Lung microvascular endothelial cell (primary cell): ENCODE data around the gene KRT32. TPM values are rescaled to one million over a fixed set of nuclear protein-coding genes. Genes with fewer than 3 reads are reported as not detected.
"Not testable (repeated sequence)": the region's sequence is repeated elsewhere in the genome, so short reads cannot be mapped to it uniquely, and the experiment has no call there.

Experiments used
- DNase-seq, 2 donors: peaks; one replicate each; pipeline versions ENCODE4 v3.0.0 to v3.0.0-alpha.2; 2010; ENCODE audit warnings: low read depth in 2 of 2
- total RNA-seq: library from RNA; depleted of rRNA; stranded (reverse); fragments of >200 nt; gene quantifications from 2 replicates; pipeline ENCODE4 v1.2.1, GENCODE V29; 2014

KRT32 gene
- total RNA-seq, 1 donor from 2014 or later = not detected

DNA sequence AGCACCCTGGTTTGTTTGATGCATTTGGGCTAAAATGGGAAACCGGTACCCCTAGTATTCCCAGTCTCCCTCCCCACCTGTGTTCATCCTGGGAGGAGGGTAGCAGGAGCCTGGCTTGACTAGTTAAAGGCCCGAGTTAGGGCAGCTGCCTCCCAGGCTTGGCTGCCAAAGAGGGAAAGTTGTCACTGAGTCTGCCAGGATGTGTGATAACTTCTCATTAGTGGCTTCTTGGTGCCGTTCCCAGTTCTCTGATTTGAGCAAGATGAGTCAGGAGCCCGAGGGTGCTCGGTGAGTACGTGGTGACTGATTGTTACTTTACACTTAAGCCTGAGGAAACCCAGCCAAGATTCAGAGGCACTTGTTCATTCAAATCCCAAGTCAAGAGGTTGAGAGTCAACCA lies 2.5 kb downstream of the KRT32 start:
- DNase-seq = peak in 1 of 2 donors; percentile 60

DNA sequence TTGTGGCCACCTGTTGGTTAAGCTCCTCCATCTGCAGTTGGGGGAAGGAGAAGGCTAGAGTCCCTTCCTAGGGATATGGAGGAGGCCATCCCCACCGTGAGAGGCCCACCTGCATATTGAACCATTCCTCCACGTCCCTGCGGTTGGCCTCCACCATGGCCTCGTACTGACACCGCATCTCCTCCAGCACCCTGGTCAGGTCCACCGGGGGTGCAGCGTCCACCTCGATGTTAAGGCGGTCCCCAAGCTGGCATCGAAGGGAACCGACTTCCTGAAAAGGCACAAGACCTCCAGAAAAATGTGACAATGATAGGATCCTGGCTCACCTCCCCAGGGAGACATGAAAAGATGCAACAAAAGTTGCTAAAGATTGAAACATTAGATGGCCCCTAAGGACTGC lies 3.0 kb downstream of the KRT32 start:
- no peak for DNase-seq

DNA sequence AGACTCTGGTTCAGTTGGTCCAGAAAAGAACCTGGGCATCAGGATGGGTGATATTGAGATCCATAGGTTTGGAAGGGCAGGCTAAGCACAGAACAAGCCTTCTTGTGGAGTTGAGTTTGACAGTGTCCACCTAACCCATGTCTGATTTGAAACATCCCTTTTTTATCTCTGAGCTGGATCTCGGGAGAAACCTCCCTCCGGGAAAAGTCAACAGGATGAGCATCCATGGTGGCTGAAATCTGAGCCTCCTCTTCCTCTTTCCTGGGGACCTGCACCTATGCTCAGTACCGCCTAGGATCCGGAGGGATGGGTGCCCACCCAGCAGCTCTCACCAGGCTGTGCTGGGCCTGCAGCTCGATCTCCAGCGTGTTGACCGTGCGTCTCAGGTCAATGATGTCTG lies 3.4 kb downstream of the KRT32 start:
- DNase-seq = no peak

DNA sequence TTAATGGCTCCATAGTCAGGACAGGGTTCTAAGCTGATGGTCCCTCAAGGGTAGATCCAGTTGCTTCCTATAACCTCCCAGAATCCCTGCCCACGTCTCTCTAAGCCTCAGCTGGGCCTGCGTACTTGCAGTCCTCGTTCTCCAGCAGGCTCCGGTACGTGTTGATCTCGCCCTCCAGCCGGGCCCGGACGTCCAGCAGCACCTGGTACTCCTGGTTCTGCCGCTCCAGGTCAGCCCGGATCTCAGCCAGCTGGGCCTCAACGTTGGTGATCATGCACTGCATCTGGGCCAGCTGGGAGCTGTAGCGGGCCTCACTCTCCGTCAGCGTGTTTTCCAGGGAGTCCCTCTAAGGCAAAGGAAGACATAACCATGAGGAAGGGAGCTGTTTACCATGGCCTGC lies 4.5 kb downstream of the KRT32 start:
- DNase-seq = no peak

DNA sequence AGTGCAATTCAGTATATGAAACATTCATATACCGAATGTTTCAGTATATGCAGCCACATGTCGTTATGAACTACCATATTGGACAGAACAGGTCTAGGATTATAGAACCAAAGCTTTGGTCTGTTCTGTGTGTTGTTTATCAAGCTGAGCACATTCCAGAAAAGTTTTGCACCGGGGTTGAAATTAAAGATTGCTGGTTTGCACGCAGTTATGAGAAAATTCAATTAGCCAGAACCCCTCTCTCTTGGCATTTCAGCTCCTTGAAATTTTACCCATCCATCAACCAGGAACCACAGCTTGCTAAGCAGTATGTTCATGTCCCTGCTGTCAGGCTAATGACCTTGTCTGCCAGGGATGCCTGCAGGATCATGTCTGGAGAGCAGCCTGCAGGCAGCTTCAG lies 9.5 kb downstream of the KRT32 start:
- DNase-seq = no peak

DNA sequence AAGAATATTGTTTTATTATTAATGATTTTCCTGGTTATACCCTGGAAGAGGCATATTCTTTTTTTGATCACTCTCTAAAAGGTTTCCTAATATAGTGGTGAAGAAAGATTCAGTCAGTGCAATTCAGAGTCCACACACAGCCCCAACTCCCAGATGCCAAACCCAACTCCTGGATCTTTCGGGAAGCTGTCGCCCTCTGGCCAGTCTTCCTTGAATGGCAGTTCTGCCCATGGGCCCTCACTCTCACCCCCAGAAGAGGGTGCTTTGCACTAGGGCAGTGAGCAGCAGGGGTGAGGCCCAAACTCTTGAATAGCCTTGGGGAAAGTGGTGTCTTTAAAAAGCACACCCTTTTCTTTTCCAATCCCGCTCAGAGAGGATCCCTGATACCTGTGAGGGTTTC lies 11.0 kb downstream of the KRT32 start:
- no peak for DNase-seq

DNA sequence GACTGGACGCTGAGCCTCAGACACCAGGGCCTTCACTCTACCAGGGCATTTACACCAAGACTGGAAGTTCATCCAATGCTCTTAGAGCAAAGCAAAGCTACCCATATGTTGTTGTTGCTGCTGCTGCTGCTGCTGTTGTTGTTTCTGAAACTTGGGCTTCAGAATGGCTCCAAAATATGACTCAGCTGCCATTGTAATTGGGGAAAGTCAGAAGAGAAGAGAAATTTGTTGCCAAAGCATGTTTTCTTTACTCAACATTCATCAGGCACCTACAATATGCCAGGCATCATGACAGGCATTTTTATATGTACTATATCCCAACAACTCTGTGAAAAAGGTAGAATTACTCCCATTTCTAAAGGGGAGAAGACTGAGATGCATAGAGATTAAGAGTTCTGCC lies 11.9 kb downstream of the KRT32 start:
- DNase-seq = no peak

DNA sequence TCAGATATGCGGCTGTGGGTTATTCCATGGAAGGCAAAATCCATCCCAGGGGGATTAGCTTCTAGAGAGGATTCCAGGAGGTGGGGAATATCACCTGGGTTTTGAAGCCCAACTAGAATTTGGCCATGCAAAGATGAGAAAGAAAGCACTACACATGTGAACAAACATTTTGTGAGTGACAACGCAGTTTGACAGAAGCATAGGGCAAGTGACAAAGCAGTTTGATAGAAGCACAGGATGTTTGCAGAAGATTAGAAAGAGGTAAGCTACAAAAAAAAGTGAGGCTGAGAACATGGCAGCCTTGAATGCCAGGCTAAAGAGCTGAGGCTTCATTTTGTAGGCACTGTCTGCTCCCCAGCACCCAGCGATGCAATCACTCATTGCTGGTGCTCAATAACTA lies 14.1 kb downstream of the KRT32 start:
- no peak for DNase-seq

DNA sequence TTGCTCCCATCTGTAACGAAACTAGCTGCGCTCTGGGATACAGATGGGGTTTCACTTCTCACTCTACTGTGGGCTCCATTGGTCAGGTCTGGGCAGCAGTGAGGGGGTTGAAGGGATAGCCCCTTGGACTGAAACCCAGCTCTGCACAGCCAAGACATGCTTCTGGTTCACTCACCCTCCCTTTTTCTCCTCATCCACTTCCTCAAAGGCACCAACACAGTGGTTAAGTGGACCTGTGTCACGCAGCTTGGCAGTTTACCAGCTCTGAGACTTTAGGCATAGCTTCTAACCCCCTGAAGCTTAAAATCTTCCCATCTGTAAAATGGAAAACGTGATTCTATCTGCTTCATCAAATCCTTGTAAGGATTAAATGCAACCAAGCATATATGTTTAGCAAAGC lies 14.9 kb downstream of the KRT32 start:
- DNase-seq = no peak

DNA sequence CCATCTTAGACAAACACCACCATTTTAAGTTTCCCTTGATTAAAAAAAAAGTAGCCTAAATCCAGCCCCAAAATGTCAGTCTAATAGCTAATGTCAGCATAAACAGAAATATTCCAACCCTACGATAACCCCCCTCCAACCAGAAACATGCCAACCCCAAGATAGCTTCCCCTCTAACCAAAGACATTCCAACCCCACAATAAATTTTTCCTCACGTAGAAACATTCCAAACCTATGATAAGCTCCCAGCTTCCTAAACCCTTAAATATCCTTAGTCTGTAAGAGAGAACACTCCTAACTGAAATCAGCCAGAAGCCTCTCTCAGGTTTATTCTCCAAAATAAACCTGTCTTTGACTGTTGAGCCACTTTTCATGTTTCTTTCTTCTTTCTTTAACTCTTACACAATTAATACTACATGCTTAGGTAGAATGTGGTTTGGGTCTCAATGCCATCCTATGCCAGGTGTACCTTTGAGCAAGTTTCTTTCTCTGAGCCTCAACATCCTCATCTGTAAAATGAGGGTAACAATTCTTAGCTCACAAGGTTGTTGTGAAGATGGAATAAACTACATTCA lies 15.9 kb downstream of the KRT32 start:
- no peak for DNase-seq

DNA sequence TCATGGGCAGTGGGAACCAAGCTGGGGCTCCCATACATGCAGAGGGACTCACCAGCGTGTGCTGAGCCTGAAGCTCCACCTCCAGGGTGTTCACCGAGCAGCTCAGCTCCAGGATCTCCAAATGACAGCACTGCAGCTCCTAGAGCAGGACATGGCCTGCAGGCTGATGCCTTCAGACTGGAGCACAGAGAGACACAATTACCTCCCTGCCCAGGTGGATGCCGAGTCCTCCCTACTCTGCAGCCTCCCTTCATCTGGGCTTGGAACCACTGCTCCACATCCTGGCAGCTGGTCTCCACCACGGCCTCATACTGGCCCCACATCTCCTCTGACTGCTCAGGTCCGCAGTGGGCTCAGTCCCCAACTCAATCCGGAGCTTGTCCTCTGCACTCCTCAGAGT lies 18.2 kb downstream of the KRT32 start:
- no peak for DNase-seq

DNA sequence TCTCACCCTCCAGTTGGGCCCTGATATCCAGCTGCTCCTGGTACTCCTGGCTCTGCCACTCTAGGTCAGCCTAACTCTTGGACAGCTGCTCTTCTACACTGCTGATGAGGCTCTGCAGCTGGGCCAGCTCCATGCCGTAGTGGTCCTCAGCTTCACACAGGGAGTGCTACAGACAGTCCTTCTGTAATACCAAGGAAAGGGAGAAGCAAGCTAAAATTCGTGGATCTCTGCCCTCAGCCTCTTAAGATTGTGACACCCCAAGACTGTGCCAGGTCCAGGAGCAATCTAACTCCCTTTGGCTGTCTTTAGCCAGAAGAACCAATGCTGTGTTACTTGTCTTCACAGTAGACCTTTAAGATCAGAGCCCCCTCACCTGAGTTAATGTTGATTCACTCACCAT lies 18.7 kb downstream of the KRT32 start:
- DNase-seq = no peak

DNA sequence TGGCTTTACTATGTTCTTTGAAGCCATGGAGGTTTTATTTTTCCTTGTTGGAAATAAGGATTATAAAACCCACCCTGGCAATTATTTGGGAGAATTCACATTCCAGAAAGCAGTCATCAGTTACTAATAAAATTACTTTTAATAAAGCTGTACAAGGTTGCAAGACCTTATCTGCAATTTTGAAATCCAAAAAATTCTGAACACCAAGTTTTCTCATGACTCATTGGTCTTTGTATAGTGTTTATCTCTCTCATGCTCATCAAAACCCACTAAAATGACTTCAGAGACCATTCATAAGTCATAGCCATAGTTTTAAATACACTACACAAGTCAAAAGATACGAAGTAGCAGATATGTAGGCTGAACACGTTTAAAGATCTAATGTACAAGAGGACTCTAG lies 20.4 kb downstream of the KRT32 start:
- DNase-seq = no peak

DNA sequence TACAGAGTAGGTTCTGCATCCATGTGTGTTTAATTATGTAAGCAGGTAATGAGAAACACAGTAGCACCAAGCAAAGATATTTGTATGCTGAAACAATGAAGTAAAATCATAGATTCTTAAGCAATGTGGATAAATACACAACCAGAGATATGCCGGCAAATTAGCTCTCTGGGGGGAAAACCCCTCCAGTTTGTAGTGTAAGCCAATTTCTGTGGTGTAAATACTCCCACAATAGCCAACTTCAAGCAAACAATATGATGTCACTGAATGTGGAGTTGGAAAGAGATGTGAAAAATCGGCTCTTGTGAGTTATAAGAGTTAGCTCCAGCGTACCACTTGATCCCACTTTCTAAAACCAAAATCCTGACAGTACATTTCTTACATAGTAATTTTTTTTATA lies 22.5 kb downstream of the KRT32 start:
- no peak for DNase-seq

DNA sequence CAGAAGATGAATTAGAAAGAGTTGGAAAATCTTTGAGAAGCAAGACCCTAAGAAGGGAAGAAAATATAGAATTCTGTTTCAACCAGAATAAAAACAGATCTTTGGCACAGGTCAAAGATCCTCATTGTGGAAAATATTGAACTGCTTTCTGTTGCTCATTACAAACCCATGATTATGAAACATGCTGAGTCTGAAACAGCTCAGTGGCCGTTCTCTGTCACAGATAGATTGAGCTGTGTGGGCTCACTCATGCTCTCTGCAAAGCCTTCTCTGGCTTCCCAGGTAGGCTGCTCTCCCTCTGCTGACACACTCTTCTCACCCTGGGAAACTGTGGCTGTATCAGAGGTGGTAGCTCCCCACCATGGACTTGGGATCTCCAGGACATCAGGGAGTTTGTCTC lies 23.0 kb downstream of the KRT32 start:
- no peak for DNase-seq

DNA sequence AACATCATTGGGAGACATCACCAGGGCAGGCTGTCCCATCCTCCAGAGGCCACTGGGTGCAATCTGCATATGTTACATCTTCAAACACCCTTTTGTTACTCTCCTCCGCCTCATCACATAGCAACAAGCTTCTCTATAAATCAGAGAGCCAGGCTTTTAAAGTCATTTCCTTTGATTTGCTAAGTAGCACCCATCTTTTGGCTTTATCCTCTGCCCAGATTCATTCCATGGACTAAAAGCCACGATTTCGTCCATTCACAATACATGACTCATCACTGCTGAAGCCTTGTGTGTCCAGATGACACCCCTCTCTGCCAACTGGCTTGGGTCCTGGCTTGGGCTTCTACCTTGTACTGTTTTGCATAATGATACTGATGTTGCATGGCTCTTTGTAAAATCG lies 24.4 kb downstream of the KRT32 start:
- DNase-seq = no peak

DNA sequence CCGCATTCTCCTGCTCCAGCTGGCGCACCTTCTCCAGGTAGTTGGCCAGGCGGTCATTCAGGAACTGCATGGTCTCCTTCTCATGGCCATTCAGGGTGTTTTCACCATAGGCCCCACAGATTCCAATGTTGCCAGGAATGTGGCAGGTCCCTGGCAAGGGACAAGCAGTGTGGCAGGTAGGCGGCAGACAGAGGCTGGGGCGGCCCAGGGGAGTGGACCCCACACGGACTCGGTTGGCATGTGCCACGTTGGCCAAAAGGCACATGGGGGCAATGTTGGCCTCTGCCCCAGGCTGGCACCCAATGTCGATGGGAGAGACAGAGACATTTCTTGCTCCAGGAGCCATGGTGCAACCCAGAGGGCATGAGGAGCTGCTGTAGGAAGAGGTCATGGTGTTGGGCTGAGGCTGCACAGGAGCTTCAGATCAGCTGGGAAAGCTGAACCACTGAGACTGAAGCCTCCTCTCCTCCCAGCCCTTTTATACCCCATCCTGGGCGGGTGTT lies 26.6 kb downstream of the KRT32 start, which contains the start of gene KRT38:
Gene KRT38 (minus strand): TSS at position 453 of the 503 bp plus-strand sequence. CDS start 62 bp downstream, at position 391.
- no peak for DNase-seq

DNA sequence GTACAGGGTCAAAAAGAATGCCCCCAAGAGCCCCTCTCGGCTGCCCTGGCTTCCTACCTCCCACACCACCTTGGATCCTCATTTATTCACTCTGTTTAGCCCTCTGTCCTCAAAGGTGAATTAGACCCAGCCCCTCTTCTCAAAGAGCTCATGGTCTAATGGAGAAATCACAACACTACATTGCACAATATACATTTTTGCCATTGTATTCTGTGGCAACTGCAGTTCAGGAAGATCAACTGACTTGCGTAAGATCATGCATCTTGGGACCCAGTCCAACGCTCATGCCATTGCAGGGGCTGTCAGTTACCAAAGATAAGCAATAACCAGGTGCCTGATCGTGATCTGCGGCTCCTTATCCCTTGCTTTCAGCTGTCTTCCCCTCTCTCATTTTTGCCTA lies 27.8 kb downstream of the KRT32 start:
- DNase-seq = no peak

DNA sequence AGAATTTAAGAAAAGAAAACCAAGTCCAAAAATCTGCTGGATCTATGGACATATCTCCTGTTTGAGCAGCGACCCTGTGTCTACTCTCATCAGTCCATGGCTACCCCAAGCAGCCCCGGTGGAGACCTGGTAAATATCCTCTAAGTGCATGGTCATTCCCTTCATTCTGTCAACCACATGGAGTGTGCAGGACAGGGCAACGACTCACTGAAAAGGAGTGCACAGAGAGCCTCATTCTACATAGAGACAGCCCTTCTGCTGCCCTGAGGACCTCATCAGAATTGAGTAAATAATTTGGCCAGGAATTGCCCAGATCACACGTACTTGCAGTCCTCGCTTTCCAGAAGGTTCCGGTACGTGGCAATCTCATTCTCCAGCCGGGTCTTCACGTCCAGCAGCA lies 29.4 kb downstream of the KRT32 start:
- DNase-seq = no peak

DNA sequence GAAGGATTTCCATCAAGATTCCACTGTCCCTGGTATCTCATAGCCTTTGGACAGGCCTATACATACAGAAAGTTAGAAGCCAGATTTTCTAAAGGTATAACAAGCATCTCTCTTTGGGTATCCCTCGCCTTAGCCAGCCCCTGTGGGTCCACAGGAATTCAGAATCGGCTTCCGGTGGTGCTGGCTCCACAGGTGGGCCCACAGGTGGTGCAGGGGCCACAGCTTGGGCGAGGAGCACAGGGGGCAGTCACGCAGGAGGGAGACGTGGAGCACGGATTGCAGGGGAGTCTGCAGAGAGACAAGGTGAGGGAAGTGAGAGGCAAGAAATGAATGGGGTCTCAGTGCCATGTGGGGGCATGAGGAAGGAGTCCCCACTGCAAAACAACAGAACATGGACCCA lies 29.9 kb downstream of the KRT32 start:
- no peak for DNase-seq

DNA sequence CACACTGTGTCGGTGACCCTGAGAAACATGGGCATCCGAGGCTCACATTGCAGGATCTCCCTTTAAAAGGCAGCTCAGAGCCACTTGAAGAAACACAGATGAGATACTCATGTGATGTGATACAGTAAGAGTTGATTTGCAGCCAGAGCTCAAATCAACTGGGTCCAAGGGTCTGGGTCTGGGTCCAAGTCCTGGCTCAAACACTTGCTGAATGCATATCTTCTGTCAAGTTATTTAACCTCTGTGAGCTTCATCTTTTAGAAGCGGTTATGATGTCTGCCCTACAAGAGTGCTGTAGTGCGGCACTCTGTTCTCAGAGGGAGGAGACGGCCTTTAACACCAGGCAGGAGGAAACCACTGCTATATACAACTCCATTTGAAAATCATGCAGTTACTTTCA lies 32.8 kb downstream of the KRT32 start:
- no peak for DNase-seq

DNA sequence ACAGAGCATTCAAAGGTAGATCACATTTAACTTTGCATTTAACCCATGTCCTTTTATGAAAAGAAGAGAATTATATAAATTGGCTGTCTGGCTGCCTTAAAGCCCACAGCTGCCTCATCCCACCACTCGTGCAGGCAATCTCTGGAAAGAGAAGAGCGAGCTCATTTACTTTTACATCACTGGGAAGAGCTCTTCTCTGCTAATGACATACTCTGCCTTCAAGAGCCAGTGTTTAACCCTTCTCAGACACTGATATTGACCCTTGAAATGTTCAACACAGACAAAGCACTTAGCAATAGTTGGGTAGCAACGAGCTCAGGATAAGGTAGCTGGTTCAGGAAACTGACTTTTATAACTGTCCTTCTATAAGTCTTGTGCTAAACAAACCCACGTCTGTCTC lies 33.2 kb downstream of the KRT32 start:
- no peak for DNase-seq

DNA sequence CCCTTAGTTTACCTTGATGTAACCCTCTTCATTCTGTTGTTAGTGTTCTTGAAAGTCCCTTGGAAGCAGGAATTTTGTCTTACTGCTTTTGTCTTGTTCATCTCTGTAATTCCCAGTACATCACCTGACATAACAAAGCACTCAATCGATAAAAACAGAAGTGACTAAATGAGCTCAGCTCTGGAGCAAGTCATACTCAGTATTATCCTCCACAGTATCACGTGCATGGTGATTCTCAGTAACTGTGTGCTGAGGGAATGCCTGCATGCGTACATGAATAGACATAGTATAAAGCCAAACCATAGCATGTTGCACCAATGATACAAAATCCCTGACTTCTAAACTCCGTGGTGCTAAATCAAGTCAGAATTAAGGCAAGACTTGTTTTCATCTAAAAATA lies 33.6 kb downstream of the KRT32 start:
- no peak for DNase-seq

DNA sequence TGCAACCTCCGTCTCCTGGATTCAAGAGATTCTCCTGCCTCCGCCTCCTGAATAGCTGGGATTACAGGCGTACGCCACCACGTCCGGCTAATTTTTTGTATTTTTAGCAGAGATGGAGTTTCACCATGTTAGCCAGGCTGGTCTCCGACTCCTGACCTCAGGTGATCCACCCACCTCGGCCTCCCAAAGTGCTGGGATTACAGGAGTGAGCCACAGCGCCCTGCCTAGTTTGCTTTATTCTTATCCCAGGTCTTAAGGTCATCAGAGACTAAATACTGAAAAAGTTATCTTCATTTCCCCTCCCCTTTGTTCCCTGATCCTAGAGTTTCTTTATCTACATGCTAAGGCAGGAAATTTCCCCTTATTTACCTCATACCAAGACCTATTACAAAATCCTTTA lies 36.8 kb downstream of the KRT32 start:
- not testable (repeated sequence) for DNase-seq
